Heart right ventricle (tissue), 16 donors: ENCODE measurements around the gene SLC4A8. TPM values are rescaled to one million over a fixed set of nuclear protein-coding genes. Genes with fewer than 3 reads are reported as not detected.
"Not testable (repeated sequence)": the region's sequence is repeated elsewhere in the genome, so short reads cannot be mapped to it uniquely, and the experiment has no call there.

ENCODE experiments used
- ATAC-seq, 8 donors: fragments of 200-7000 bp; cut with Tn5 transposase; one replicate each; pipeline ENCODE4 v1.9.1; 2020; ENCODE audit warnings: mild to moderate bottlenecking in 8 of 8, moderate library complexity in 8 of 8, moderate number of reproducible peaks in 1 of 8
- DNase-seq, 2 donors: peaks; one replicate each; pipeline ENCODE4 v3.0.0-alpha.2; 2020
- H3K27ac ChIP-seq, 10 donors: fragments of 200-600 bp; sonication (generic) in 2 of 10; one replicate each; pipeline versions ENCODE4 v1.5.0 to v1.8.0; 2020 to 2022; ENCODE audit warnings: mild to moderate bottlenecking in 3 of 10
- H3K27me3 ChIP-seq, 7 donors: fragments of 200-600 bp; one replicate each; pipeline ENCODE4 v1.8.0; 2021 to 2022; ENCODE audit warnings: mild to moderate bottlenecking in 2 of 7
- H3K36me3 ChIP-seq, 9 donors: fragments of 200-600 bp; sonication (generic) in 1 of 9; one replicate each; pipeline versions ENCODE4 v1.5.0 to v1.8.0; 2020 to 2022; ENCODE audit warnings: mild to moderate bottlenecking in 2 of 9
- H3K4me1 ChIP-seq, 9 donors: fragments of 200-600 bp; sonication (generic) in 1 of 9; one replicate each; pipeline versions ENCODE4 v1.5.0 to v1.8.0; 2020 to 2022; ENCODE audit warnings: mild to moderate bottlenecking in 4 of 9
- H3K4me3 ChIP-seq, 10 donors: fragments of 200-600 bp; sonication (generic) in 2 of 10; one replicate each; pipeline versions ENCODE4 v1.5.0 to v1.8.0; 2020 to 2022; ENCODE audit warnings: mild to moderate bottlenecking in 7 of 10, moderate library complexity in 2 of 10
- H3K9me3 ChIP-seq, 11 donors: fragments of 200-600 bp in 10 of 11; sonication (generic) in 2 of 11; one replicate each; pipeline versions ENCODE4 v1.5.0 to v1.8.0; 2013 to 2022; ENCODE audit warnings: mild to moderate bottlenecking in 2 of 11, control low read depth in 1 of 11, moderate library complexity in 1 of 11
- CTCF ChIP-seq, 9 donors: fragments of 200-600 bp; sonication (generic) in 2 of 9; IDR thresholded peaks; one replicate each; pipeline versions ENCODE4 v1.5.0 to v1.8.0; 2021 to 2022; ENCODE audit warnings: antibody characterized with exemption in 9 of 9, mild to moderate bottlenecking in 5 of 9, moderate library complexity in 1 of 9
- WGBS, 2 donors: extraction: QIAGEN DNeasy Blood & Tissue Kit; methylation state at CpG; one replicate each; pipeline ENCODE4 v1.1.7; 2013; ENCODE audit warnings: inconsistent platforms in 1 of 2; 5-methylcytosine and 5-hydroxymethylcytosine counted together
- intact Hi-C, 10 donors: fragments of 100-400 bp; cut with DNase I; formaldehyde crosslinking; loops; one replicate each; pipeline versions ENCODE4 v1.11.1 to v1.14.2; 2022
- polyA plus RNA-seq, 2 donors: library from polyadenylated mRNA; stranded (reverse); fragments of 200-250 nt; gene quantifications; one replicate each; pipeline ENCODE4 v1.2.3, GENCODE V29; 2013
- total RNA-seq, 10 donors: library from RNA; stranded (reverse); fragmentation: NEBNext Ultra II Directional in 3 of 10; extraction: Animal tissue kit (Norgen Biotek cat#: 25700) in 3 of 10; gene quantifications; one replicate each; pipeline versions ENCODE4 v1.2.1 to v1.2.4, GENCODE V29; 2021 to 2023
- donor health status: Arrhythmogenic right ventricular cardiomyopathy.
- donor health status: ischemic (EF 13 %, LVEDD 7.1; RV severe dilation, severe dysfunction).
- donor health status: healthy with polysubstance abuse.
- donor health status: DM: no; HTN: yes; CAD: no.
- donor health status: DM: no; HTN: no; CAD: no.
- donor health status: ischemic (EF 25% LVEDD 6.9; RV normal size, moderate dysfunction).
- donor health status: ischemic (EF 25% LVEDD 5.7; RV mildly dilated, moderate dysfunction).
- donor health status: healthy.
- donor health status: DM: yes; HTN: yes; CAD: no.
- donor health status: Ischemic cardiomyopathy.
- donor health status: ischemic (EF 35%, LVEDD 5.7; RV mildly dilated, moderate dysfunction).
- donor health status: nonischemic (EF 11% LVEDD 7.7; RV severe dilation, severe dysfunction).
- donor health status: DM: yes; HTN: yes; CAD: no.
- donor health status: PGD.
- donor health status: ischemic (EF 29% LVEDD 5.4; RV normal size, mild dysfunction).
- donor health status: nonischemic (EF 23%, LVEDD 6.1; RV moderate dilation, normal function).

SLC4A8 gene
- total and polyA plus RNA-seq, 12 donors, result 0.12 to 1.8 (median 0.58) TPM

GRCh38 chr12:51507178-51507577 lies 82.5 kb downstream of the SLC4A8 start:
- no peak for TF ChIP-seq CTCF (IDR thresholded peaks at IDR 0.05)
- H3K27me3 ChIP-seq, result peaks cover 0 to 8% (median 0%) of the 10 kb centered on the region in 7 donors
- no peak for DNase-seq
- H3K4me3 ChIP-seq, result no peak overlapping the region
- no peaks in the 10 kb centered on the region for H3K9me3 ChIP-seq
- no peaks in the 10 kb centered on the region for H3K4me1 ChIP-seq
- intact Hi-C loops, result no loop called here
- ATAC-seq, result no peak
- WGBS, 2 donors, result 81 to 83% methylated on average over 6 of the region's 6 CpGs
- H3K27ac ChIP-seq, result no peak overlapping the region
- no peaks in the 10 kb centered on the region for H3K36me3 ChIP-seq

- H3K36me3 ChIP-seq, result no peaks in the 10 kb centered on the region
- no peak for ATAC-seq
Observed at GRCh38 chr12:51508285-51508684, 83.7 kb downstream of the SLC4A8 start.

GRCh38 chr12:51511546-51512260 lies 87.1 kb downstream of the SLC4A8 start:
- Histone ChIP-seq H3K36me3 (no peaks in the 10 kb centered on the region), H3K4me1 (no peaks in the 10 kb centered on the region), H3K27me3 (peaks cover 0 to 9% (median 4%) of the 10 kb centered on the region in 7 donors), H3K4me3 (no peak overlapping the region), H3K9me3 (no peaks in the 10 kb centered on the region), H3K27ac (no peak overlapping the region)
- WGBS, 2 donors, result 93 to 94% methylated on average over 7 of the region's 7 CpGs
- TF ChIP-seq CTCF (IDR thresholded peaks at IDR 0.05), result no peak
- intact Hi-C loops, result no loop called here
- DNase-seq (no peak), ATAC-seq (no peak)

More at GRCh38 chr12:51508285-51508684, 83.7 kb downstream of the SLC4A8 start:
- DNase-seq, result no peak
- Histone ChIP-seq H3K9me3 (no peaks in the 10 kb centered on the region), H3K27ac (no peak overlapping the region), H3K4me1 (no peaks in the 10 kb centered on the region), H3K4me3 (no peak overlapping the region), H3K27me3 (peaks cover 0 to 9% (median 0%) of the 10 kb centered on the region in 7 donors)
- 69 to 80% methylated on average over 5 of the region's 5 CpGs for WGBS, 2 donors
- TF ChIP-seq CTCF (IDR thresholded peaks at IDR 0.05), result no peak
- intact Hi-C loops, result no loop called here

GRCh38 chr12:51512438-51512837 lies 87.8 kb downstream of the SLC4A8 start:
- WGBS, 2 donors, result 84 to 95% methylated on average over 2 of the region's 2 CpGs
- DNase-seq, result no peak
- Histone ChIP-seq H3K36me3 (no peaks in the 10 kb centered on the region), H3K27me3 (peaks cover 0 to 9% (median 4%) of the 10 kb centered on the region in 7 donors), H3K4me1 (no peaks in the 10 kb centered on the region), H3K27ac (no peak overlapping the region), H3K9me3 (no peaks in the 10 kb centered on the region), H3K4me3 (no peak overlapping the region)
- TF ChIP-seq CTCF (IDR thresholded peaks at IDR 0.05), result no peak
- intact Hi-C loops, result no loop called here
- ATAC-seq, result no peak

GRCh38 chr12:51515037-51515436 lies 90.4 kb downstream of the SLC4A8 start:
- intact Hi-C loops, DNase-seq, H3K9me3 ChIP-seq, H3K27ac ChIP-seq, H3K4me3 ChIP-seq, ATAC-seq, H3K27me3 ChIP-seq, H3K4me1 ChIP-seq, H3K36me3 ChIP-seq: not testable (repeated sequence)
- WGBS, 2 donors, result 90 to 91% methylated on average over 4 of the region's 4 CpGs
